Activated T-cell treated with anti-CD3 and anti-CD28 coated beads, Interleukin-2, amount 50 U/mL, for 1 hour (primary cell): Measurements from ENCODE around the gene SHMT2.
A peak's percentile ranks its signal among the peaks of the same experiment; 100 is the strongest.

Experiments
- DNase-seq: peaks from one replicate; pipeline ENCODE4 v3.0.0-alpha.2; 2020

Gene SHMT2

DNA sequence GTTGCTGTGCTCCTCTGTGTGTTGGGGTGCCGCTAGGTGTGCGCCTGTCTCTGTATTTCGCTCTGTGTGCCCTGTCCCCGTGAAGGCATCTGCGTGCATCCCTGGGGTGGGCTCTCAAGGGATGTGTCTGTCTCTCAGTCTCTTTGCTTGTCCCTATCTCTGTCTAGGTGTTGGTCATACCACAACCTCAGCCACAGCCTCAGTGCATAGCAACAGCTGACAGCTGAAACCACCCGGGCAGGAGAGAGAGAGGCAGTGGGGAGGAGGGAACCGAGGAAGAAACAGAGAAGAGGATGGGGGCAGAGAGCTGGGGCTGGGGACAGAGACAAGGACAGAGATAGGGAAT is 13.9 kb upstream of the SHMT2 start:
- DNase-seq: peak; percentile 50

GRCh38 chr12:57216014-57216911 is 13.2 kb upstream of the SHMT2 start, which contains the start of gene NXPH4:
NXPH4 (plus strand) TSS chr12:57216794; CDS start chr12:57216970, 176 bp downstream.
- DNase-seq: peak; percentile 71

DNA sequence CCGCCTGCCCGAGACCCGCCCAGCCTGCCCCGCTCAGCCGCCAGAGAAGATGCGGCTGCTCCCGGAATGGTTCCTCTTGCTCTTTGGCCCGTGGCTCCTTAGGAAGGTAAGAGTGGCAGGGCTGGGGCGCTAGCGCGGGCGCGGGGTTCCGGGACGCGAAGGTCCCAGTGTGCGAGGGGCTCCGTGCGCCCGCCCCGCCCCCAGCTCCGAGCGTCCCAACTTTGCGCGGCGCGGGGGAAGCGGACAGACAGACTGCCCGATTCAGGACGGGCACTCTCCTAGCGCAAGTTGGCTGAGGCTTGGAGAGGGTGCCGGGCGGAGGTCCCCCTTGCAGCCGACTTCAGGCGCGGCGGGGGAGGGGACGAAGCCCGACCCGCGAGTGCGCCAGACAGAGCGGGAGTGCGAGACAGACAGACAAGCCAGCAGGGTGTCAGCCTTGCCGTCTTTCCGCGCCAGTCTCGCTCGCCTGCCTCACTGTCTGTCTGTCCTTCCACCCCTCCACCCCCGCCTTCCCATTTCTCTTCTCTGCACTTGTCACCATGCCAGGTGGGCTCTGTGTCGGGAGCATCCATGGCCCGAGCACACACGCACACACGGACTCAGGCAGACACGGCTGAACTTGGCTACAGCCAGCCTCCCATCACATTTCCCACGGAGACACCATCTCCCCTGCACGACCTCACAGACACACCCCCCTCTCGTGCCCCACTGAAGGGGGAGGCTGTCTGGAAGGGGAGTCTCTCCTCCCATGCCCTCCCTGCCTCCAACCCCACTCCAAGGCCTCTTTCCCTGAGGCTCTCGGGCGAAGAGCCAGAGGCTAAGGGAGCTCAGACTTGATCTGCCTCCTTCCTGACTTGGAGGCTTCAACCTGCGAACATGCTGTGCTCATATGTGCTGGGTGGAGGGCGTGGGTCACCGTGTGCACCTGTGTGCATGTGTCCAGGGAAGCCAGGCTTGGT is 12.3 kb upstream of the SHMT2 start:
- peak; percentile 57 for DNase-seq

DNA sequence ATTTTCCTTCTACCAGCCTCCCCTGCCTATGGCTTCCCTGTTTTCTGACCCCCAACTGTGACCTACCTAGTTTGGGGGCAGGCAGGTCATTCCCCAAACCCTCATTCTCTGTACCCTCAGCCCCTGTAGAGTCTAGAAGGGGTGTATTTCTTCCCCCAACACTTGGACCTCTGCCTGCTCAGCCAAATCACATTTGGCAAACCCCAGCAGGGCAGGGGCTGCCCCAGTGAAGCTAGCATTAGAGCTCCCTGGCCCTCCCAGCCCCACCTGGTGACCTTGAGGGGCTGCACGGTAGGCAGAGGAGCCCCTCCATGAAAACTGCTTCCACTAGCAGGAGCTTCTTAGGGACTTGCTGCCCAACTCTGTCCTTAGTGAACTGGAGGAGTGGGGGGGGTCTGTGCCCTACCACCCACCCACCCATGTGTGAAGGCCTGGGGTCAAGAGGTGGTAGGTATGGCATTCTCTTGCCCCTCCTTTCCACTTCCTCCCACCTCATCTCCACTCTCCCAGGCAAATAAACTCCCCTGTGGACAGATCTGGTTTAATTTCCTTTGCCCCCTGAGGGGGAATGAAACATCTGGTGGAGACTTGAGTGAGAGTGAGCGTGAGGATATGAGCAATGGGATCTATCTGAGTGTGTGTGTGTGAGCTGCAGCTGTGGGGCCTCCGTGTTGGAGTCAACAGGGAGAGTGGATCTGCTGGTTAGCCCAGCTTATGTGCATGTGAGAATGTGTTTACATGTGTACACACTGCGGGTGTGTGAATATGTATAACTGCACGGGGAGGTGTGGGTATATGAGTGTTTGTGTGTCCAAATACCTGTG is 11.3 kb upstream of the SHMT2 start:
- no peak for DNase-seq

DNA sequence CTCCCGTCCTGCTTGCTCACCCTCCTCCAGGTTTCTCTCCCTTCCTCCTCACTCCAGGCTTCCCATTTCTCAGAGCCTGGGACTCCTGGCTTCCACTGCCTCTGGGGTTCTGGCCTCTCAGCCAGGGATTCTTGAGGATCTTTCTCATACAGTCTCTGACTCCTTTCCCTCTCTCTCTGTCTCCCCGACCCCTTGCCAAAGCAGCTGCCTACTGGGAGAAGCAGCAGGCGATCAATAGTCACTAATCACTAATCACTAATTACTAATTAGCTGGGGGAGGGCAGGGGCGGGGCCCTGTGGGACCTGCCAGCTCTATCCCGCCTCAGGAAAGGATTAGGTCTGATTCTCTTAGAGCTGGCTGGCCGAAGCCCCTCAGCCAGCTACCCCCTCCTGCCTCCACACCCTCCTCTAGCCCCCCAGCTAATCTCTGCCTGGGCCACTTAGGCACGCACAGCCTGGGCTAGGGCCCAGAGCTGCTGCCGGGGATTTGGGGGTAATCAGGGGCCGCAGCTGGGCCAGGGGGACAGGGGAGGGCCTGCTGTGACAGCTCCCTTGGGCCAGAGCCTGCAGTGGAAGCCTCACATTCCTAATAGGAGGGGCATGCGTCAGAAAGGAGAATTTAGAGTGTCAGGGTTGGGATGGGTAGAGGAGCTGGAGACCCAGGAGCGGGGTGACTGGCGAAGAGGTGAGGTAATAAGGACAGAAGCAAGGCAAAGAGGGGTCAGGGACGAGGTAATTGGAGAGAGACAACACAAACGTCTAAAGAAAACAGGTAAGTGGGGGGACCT is 10.1 kb upstream of the SHMT2 start:
- no peak for DNase-seq

GRCh38 chr12:57219993-57220754 is 9.3 kb upstream of the SHMT2 start:
- DNase-seq: no peak

- no peak for DNase-seq
Measured at GRCh38 chr12:57220770-57221168, 8.7 kb upstream of the SHMT2 start.

- DNase-seq: no peak
Measured at GRCh38 chr12:57221169-57221917, 8.2 kb upstream of the SHMT2 start.

- no peak for DNase-seq
Measured at GRCh38 chr12:57222286-57223190, 7.0 kb upstream of the SHMT2 start.

- no peak for DNase-seq
Measured at GRCh38 chr12:57223191-57224165, 6.0 kb upstream of the SHMT2 start.

- DNase-seq: no peak
Measured at GRCh38 chr12:57224278-57224972, 5.1 kb upstream of the SHMT2 start.

- DNase-seq: peak; percentile 70
Measured at GRCh38 chr12:57224973-57225679, 4.4 kb upstream of the SHMT2 start.

DNA sequence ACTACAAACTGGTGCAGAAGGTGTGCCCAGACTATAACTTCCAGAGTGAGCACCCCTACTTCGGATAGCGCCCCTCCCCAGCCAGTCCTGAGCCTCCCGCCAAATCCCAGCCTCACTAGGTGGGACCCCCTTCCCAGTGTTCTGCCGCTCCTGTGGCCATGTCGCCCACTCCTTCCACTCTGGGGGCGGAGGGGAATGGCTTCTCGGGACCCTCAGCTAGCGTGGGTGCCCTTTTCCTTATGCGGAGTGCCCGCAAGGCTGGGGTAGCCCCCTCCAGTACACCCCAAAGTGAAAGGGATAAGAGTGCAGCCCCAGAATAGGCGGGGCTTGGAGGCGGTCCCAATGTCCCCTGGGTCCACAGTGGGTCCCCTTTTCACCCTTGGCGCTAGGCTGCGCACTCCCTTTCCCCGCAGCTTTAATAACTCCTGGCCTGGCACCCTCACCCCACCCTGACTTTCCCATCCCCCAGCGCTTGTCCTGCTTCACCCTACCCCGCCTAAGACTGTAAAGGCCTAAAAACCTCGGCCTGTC is 3.8 kb upstream of the SHMT2 start:
- DNase-seq: no peak

DNA sequence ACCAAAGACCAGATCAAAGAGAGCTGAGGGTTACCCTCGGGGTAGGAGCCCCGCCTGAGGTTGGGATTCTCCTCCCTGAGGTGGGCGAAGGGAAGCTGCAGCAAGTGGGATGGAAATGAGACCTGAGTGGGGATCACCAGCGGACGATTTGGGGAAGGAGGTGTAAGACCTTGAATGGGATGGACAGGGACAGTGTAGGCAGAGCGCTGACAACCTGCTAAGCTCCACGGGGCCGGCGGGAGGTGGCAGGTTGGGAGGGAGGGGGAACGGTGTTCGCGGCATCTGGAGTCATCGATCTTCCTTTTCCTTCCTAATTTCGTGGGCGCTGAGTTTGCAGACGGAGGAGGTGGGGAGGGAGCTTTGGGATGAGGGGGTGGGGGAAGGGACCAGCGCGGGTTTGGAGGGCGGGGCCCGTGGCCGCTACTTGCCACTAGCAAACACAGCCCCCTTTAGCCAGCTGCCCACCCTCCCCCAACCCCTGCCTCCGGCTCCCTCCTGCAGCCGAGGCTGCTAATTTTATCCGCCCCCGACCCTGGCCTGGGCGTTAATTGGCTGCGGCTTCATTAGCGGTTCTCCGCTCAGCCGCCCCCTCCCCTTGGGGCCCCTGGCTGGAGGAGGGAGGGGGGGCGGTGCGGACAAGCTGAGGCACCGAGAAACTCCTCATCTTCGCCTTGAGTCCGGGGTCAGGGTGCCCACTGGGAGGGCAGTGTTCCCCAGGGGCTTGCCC is 2.8 kb upstream of the SHMT2 start:
- DNase-seq: no peak

- DNase-seq: no peak
Measured at GRCh38 chr12:57227315-57228115, 2.0 kb upstream of the SHMT2 start.
